GM23338 (cell line): ENCODE data around the gene CTBP2. TPM values are rescaled to one million over a fixed set of nuclear protein-coding genes. Genes with fewer than 3 reads are reported as not detected.

Source experiments
- ATAC-seq: fragments of 200-7000 bp; cut with Tn5 transposase; 3 replicates; pipeline ENCODE4 v1.9.1; 2020
- DNase-seq: peaks from one replicate; pipeline ENCODE4 v3.0.0-alpha.2; 2015; ENCODE audit warnings: low spot score
- H2AFZ ChIP-seq: fragments of 200-600 bp; sonication (generic); 2 replicates; pipeline ENCODE4 v1.8.0; 2016; ENCODE audit warnings: antibody characterized with exemption, mild to moderate bottlenecking, moderate library complexity
- H3F3A ChIP-seq: fragments of 200-600 bp; sonication (generic); replicated peaks from 2 replicates; pipeline ENCODE4 v1.8.0; 2017; ENCODE audit warnings: antibody characterized with exemption, mixed run types, low read depth
- H3K27ac ChIP-seq: fragments of 200-600 bp; sonication (generic); 2 replicates; pipeline ENCODE4 v1.6.1; 2016; ENCODE audit warnings: low read depth
- H3K27me3 ChIP-seq: fragments of 200-600 bp; sonication (generic); 2 replicates; pipeline ENCODE4 v1.8.0; 2016; ENCODE audit warnings: mild to moderate bottlenecking, mixed run types, moderate library complexity; ENCODE audit not compliant: insufficient read depth
- H3K36me3 ChIP-seq: fragments of 200-600 bp; sonication (generic); 2 replicates; pipeline ENCODE4 v1.8.0; 2016; ENCODE audit warnings: mild to moderate bottlenecking; ENCODE audit not compliant: insufficient read depth
- H3K4me1 ChIP-seq: fragments of 200-600 bp; sonication (generic); 2 replicates; pipeline ENCODE4 v1.8.0; 2016; ENCODE audit warnings: mild to moderate bottlenecking, moderate library complexity; ENCODE audit not compliant: insufficient read depth
- H3K4me2 ChIP-seq: fragments of 200-600 bp; sonication (generic); 2 replicates; pipeline ENCODE4 v1.7.1; 2017; ENCODE audit warnings: mixed run types
- H3K4me3 ChIP-seq: fragments of 200-600 bp; sonication (generic); 2 replicates; pipeline ENCODE4 v1.6.1; 2016; ENCODE audit warnings: mixed run types
- H3K79me2 ChIP-seq: fragments of 200-600 bp; sonication (generic); replicated peaks from 2 replicates; pipeline ENCODE4 v1.8.0; 2017; ENCODE audit warnings: mild to moderate bottlenecking; ENCODE audit not compliant: insufficient read depth
- H3K9me2 ChIP-seq: fragments of 200-600 bp; sonication (generic); 2 replicates; pipeline ENCODE4 v1.8.0; 2017; ENCODE audit not compliant: insufficient read depth
- H4K20me1 ChIP-seq: fragments of 200-600 bp; sonication (generic); replicated peaks from 2 replicates; pipeline ENCODE4 v1.8.0; 2017; ENCODE audit warnings: mild to moderate bottlenecking; ENCODE audit not compliant: insufficient read depth
- H3K27ac Mint-ChIP-seq: 2 replicates; pipeline ENCODE4 v1.8.0; 2020; ENCODE audit warnings: inconsistent platforms, mild to moderate bottlenecking, moderate library complexity, mixed read lengths
- H3K27me3 Mint-ChIP-seq: 3 replicates; pipeline ENCODE4 v1.8.0; 2022; ENCODE audit warnings: low read depth, mild to moderate bottlenecking, moderate library complexity, mixed read lengths, inconsistent platforms; ENCODE audit not compliant: insufficient read depth, poor library complexity
- H3K36me3 Mint-ChIP-seq: 3 replicates; pipeline ENCODE4 v1.8.0; 2021; ENCODE audit warnings: low read depth, mild to moderate bottlenecking, inconsistent platforms, moderate library complexity, mixed read lengths
- H3K4me1 Mint-ChIP-seq: 3 replicates; pipeline ENCODE4 v1.8.0; 2020; ENCODE audit warnings: mild to moderate bottlenecking, inconsistent platforms, mixed read lengths
- H3K4me3 Mint-ChIP-seq: 3 replicates; pipeline ENCODE4 v1.8.0; 2021; ENCODE audit warnings: moderate library complexity, mild to moderate bottlenecking, inconsistent platforms, mixed read lengths
- H3K9me3 Mint-ChIP-seq: 3 replicates; pipeline ENCODE4 v1.8.0; 2020; ENCODE audit warnings: moderate library complexity, mild to moderate bottlenecking, inconsistent platforms, mixed read lengths
- CREB1 ChIP-seq: fragments of 250-450 bp; sonication (Bioruptor Pico); IDR thresholded peaks from 2 replicates; pipeline ENCODE4 v1.5.0; 2020; ENCODE audit warnings: low read depth, mild to moderate bottlenecking, moderate library complexity
- EZH2 ChIP-seq: fragments of 200-600 bp; sonication (generic); IDR thresholded peaks from one replicate; pipeline ENCODE4 v1.8.0; 2017; ENCODE audit warnings: antibody characterized with exemption, mild to moderate bottlenecking, low read depth; ENCODE audit not compliant: unreplicated experiment
- EZH2phosphoT487 ChIP-seq: fragments of 200-600 bp; sonication (generic); IDR thresholded peaks from one replicate; pipeline ENCODE4 v1.8.1; 2018; ENCODE audit warnings: antibody characterized with exemption; ENCODE audit not compliant: unreplicated experiment
- JUNB ChIP-seq: IDR thresholded peaks from one replicate; pipeline ENCODE4 v1.6.1; 2016; ENCODE audit warnings: antibody characterized with exemption; ENCODE audit not compliant: unreplicated experiment
- NANOG ChIP-seq: IDR thresholded peaks from 2 replicates; pipeline ENCODE4 v1.6.1; 2016; ENCODE audit warnings: antibody characterized with exemption, borderline replicate concordance
- POLR2AphosphoS5 ChIP-seq: IDR thresholded peaks from 2 replicates; pipeline ENCODE4 v1.6.1; 2016; ENCODE audit warnings: antibody characterized with exemption, low read depth
- STAT1 ChIP-seq: IDR thresholded peaks from one replicate; pipeline ENCODE4 v1.6.1; 2016; ENCODE audit warnings: antibody characterized with exemption; ENCODE audit not compliant: unreplicated experiment
- ZNF114 ChIP-seq: fragments of 250-450 bp; sonication (Bioruptor Pico); IDR thresholded peaks from 2 replicates; pipeline ENCODE4 v1.5.0; 2020; ENCODE audit warnings: mild to moderate bottlenecking, moderate library complexity
- ZNF331 ChIP-seq: fragments of 250-450 bp; sonication (Bioruptor Pico); IDR thresholded peaks from 2 replicates; pipeline ENCODE4 v1.5.0; 2020; ENCODE audit warnings: low read depth, mild to moderate bottlenecking, moderate library complexity
- polyA plus RNA-seq: library from polyadenylated mRNA; unstranded; fragments of >200 nt; fragmentation: Nextera tagmentation; extraction: Ambion mirVana; gene quantifications from 2 replicates; pipeline ENCODE4 v1.2.1, GENCODE V29; 2016
- total RNA-seq: library from RNA; depleted of rRNA; stranded (reverse); fragments of >200 nt; shearing (Covaris generic); gene quantifications from 2 replicates; pipeline ENCODE4 v1.2.3, GENCODE V29; 2014
- TF ChIP-seq, protein P1 (sequence below): fragments of 250-450 bp; sonication (Bioruptor Pico); IDR thresholded peaks from 2 replicates; pipeline ENCODE4 v1.5.0; 2020; ENCODE audit warnings: mild to moderate bottlenecking, moderate library complexity
- TF ChIP-seq, protein P2 (sequence below): IDR thresholded peaks from one replicate; pipeline ENCODE4 v1.6.1; 2018; ENCODE audit warnings: antibody characterized with exemption; ENCODE audit not compliant: unreplicated experiment
- TF ChIP-seq, protein P3 (sequence below), 2 experiments: fragments of 200-600 bp in 1 of 2; sonication (generic) in 1 of 2; conservative IDR thresholded peaks; 2 replicates each; pipeline versions ENCODE4 v1.5.1 to v1.6.1; 2016 to 2017; ENCODE audit warnings: antibody characterized with exemption in 2 of 2, low read depth in 2 of 2, mild to moderate bottlenecking in 2 of 2, moderate library complexity in 1 of 2
- TF ChIP-seq, protein P4 (sequence below): IDR thresholded peaks from 2 replicates; pipeline ENCODE4 v1.6.1; 2016; ENCODE audit warnings: antibody characterized with exemption

The CTBP2 gene
- total and polyA plus RNA-seq, 2 experiments from 2014 or later = 133 to 265 TPM

DNA sequence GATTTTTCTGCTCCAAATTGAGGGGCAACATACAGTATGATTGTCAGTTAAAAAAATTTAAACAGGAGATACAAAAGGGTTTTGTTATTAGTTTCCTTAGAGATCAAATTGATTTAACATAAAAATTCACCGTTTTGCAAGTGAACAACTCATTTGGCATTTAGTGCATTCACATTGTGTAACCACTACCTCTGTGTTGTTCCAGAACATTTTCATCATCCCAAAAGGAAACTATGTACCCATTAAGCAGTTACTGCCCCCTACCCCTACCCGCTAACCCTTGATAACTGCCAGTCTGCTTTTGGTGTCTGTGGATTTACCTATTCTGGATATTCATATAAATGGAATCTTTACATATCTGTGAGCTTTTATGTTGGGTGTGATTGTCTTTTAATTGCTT is 215.4 kb downstream of the CTBP2 start:
- peaks cover 7% of the 10 kb centered on the region; the same call in 1 of the 2 replicates for H4K20me1 ChIP-seq
- peak overlapping the region; percentile 75 for H3K27ac ChIP-seq
- Mint-ChIP-seq H3K27ac (peak overlapping the region; percentile 80), H3K27me3 (no peaks in the 10 kb centered on the region), H3K9me3 (no peaks in the 10 kb centered on the region), H3K36me3 (no peaks in the 10 kb centered on the region), H3K4me3 (peak overlapping the region; percentile 30; the same call in 2 of the 3 replicates), H3K4me1 (peaks cover 43% of the 10 kb centered on the region)
- DNase-seq = no peak
- H3K4me1 ChIP-seq = peaks cover 50% of the 10 kb centered on the region
- H3K36me3 ChIP-seq = 0 out of 2 replicates have a peak, but pooled peaks cover 4% of the 10 kb centered on the region
- peaks cover 98% of the 10 kb centered on the region for H3K79me2 ChIP-seq
- ATAC-seq = no peak; the same call in 2 of the 3 replicates
- no peaks in the 10 kb centered on the region for H3K27me3 ChIP-seq
- TF ChIP-seq, protein P1, sequence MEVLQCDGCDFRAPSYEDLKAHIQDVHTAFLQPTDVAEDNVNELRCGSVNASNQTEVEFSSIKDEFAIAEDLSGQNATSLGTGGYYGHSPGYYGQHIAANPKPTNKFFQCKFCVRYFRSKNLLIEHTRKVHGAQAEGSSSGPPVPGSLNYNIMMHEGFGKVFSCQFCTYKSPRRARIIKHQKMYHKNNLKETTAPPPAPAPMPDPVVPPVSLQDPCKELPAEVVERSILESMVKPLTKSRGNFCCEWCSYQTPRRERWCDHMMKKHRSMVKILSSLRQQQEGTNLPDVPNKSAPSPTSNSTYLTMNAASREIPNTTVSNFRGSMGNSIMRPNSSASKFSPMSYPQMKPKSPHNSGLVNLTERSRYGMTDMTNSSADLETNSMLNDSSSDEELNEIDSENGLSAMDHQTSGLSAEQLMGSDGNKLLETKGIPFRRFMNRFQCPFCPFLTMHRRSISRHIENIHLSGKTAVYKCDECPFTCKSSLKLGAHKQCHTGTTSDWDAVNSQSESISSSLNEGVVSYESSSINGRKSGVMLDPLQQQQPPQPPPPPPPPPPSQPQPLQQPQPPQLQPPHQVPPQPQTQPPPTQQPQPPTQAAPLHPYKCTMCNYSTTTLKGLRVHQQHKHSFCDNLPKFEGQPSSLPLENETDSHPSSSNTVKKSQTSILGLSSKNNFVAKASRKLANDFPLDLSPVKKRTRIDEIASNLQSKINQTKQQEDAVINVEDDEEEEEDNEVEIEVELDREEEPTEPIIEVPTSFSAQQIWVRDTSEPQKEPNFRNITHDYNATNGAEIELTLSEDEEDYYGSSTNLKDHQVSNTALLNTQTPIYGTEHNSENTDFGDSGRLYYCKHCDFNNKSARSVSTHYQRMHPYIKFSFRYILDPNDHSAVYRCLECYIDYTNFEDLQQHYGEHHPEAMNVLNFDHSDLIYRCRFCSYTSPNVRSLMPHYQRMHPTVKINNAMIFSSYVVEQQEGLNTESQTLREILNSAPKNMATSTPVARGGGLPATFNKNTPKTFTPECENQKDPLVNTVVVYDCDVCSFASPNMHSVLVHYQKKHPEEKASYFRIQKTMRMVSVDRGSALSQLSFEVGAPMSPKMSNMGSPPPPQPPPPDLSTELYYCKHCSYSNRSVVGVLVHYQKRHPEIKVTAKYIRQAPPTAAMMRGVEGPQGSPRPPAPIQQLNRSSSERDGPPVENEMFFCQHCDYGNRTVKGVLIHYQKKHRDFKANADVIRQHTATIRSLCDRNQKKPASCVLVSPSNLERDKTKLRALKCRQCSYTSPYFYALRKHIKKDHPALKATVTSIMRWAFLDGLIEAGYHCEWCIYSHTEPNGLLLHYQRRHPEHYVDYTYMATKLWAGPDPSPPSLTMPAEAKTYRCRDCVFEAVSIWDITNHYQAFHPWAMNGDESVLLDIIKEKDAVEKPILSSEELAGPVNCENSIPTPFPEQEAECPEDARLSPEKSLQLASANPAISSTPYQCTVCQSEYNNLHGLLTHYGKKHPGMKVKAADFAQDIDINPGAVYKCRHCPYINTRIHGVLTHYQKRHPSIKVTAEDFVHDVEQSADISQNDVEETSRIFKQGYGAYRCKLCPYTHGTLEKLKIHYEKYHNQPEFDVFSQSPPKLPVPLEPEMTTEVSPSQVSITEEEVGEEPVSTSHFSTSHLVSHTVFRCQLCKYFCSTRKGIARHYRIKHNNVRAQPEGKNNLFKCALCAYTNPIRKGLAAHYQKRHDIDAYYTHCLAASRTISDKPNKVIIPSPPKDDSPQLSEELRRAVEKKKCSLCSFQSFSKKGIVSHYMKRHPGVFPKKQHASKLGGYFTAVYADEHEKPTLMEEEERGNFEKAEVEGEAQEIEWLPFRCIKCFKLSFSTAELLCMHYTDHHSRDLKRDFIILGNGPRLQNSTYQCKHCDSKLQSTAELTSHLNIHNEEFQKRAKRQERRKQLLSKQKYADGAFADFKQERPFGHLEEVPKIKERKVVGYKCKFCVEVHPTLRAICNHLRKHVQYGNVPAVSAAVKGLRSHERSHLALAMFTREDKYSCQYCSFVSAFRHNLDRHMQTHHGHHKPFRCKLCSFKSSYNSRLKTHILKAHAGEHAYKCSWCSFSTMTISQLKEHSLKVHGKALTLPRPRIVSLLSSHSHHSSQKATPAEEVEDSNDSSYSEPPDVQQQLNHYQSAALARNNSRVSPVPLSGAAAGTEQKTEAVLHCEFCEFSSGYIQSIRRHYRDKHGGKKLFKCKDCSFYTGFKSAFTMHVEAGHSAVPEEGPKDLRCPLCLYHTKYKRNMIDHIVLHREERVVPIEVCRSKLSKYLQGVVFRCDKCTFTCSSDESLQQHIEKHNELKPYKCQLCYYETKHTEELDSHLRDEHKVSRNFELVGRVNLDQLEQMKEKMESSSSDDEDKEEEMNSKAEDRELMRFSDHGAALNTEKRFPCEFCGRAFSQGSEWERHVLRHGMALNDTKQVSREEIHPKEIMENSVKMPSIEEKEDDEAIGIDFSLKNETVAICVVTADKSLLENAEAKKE (CRISPR knock-in tag) = no peak
- TF ChIP-seq NANOG = no peak
- TF ChIP-seq, protein P2, sequence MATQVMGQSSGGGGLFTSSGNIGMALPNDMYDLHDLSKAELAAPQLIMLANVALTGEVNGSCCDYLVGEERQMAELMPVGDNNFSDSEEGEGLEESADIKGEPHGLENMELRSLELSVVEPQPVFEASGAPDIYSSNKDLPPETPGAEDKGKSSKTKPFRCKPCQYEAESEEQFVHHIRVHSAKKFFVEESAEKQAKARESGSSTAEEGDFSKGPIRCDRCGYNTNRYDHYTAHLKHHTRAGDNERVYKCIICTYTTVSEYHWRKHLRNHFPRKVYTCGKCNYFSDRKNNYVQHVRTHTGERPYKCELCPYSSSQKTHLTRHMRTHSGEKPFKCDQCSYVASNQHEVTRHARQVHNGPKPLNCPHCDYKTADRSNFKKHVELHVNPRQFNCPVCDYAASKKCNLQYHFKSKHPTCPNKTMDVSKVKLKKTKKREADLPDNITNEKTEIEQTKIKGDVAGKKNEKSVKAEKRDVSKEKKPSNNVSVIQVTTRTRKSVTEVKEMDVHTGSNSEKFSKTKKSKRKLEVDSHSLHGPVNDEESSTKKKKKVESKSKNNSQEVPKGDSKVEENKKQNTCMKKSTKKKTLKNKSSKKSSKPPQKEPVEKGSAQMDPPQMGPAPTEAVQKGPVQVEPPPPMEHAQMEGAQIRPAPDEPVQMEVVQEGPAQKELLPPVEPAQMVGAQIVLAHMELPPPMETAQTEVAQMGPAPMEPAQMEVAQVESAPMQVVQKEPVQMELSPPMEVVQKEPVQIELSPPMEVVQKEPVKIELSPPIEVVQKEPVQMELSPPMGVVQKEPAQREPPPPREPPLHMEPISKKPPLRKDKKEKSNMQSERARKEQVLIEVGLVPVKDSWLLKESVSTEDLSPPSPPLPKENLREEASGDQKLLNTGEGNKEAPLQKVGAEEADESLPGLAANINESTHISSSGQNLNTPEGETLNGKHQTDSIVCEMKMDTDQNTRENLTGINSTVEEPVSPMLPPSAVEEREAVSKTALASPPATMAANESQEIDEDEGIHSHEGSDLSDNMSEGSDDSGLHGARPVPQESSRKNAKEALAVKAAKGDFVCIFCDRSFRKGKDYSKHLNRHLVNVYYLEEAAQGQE = no peak
- no peak for TF ChIP-seq CREB1 (CRISPR knock-in tag)
- TF ChIP-seq ZNF331 = no peak
- no peak for TF ChIP-seq JUNB
- no peak for TF ChIP-seq ZNF114 (CRISPR knock-in tag)
- TF ChIP-seq STAT1 = no peak
- TF ChIP-seq, protein P3, sequence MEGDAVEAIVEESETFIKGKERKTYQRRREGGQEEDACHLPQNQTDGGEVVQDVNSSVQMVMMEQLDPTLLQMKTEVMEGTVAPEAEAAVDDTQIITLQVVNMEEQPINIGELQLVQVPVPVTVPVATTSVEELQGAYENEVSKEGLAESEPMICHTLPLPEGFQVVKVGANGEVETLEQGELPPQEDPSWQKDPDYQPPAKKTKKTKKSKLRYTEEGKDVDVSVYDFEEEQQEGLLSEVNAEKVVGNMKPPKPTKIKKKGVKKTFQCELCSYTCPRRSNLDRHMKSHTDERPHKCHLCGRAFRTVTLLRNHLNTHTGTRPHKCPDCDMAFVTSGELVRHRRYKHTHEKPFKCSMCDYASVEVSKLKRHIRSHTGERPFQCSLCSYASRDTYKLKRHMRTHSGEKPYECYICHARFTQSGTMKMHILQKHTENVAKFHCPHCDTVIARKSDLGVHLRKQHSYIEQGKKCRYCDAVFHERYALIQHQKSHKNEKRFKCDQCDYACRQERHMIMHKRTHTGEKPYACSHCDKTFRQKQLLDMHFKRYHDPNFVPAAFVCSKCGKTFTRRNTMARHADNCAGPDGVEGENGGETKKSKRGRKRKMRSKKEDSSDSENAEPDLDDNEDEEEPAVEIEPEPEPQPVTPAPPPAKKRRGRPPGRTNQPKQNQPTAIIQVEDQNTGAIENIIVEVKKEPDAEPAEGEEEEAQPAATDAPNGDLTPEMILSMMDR (conservative IDR thresholded peaks at IDR 0.05; ENCODE audit: low read depth in 2 of 2) = no peak
- TF ChIP-seq POLR2AphosphoS5 = no peak
- TF ChIP-seq, protein P4, sequence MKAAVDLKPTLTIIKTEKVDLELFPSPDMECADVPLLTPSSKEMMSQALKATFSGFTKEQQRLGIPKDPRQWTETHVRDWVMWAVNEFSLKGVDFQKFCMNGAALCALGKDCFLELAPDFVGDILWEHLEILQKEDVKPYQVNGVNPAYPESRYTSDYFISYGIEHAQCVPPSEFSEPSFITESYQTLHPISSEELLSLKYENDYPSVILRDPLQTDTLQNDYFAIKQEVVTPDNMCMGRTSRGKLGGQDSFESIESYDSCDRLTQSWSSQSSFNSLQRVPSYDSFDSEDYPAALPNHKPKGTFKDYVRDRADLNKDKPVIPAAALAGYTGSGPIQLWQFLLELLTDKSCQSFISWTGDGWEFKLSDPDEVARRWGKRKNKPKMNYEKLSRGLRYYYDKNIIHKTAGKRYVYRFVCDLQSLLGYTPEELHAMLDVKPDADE = no peak
- no peak for TF ChIP-seq EZH2
- no peak for TF ChIP-seq EZH2phosphoT487
- H2AFZ ChIP-seq = no peak overlapping the region
- peak overlapping the region; percentile 73 for H3K4me2 ChIP-seq
- no peaks in the 10 kb centered on the region for H3K9me2 ChIP-seq
- H3F3A ChIP-seq = no peaks in the 10 kb centered on the region
- peak overlapping the region; percentile 34 for H3K4me3 ChIP-seq
